RKO (cell line): ENCODE measurements around the gene GKAP1.
A peak's percentile ranks its signal among the peaks of the same experiment; 100 is the strongest.
"Not testable (repeated sequence)": the region's sequence is repeated elsewhere in the genome, so short reads cannot be mapped to it uniquely, and the experiment has no call there.

Experiments used
- DNase-seq: peaks from one replicate; pipeline ENCODE4 v3.0.0-alpha.2; 2016; ENCODE audit warnings: low spot score

Gene GKAP1

DNA sequence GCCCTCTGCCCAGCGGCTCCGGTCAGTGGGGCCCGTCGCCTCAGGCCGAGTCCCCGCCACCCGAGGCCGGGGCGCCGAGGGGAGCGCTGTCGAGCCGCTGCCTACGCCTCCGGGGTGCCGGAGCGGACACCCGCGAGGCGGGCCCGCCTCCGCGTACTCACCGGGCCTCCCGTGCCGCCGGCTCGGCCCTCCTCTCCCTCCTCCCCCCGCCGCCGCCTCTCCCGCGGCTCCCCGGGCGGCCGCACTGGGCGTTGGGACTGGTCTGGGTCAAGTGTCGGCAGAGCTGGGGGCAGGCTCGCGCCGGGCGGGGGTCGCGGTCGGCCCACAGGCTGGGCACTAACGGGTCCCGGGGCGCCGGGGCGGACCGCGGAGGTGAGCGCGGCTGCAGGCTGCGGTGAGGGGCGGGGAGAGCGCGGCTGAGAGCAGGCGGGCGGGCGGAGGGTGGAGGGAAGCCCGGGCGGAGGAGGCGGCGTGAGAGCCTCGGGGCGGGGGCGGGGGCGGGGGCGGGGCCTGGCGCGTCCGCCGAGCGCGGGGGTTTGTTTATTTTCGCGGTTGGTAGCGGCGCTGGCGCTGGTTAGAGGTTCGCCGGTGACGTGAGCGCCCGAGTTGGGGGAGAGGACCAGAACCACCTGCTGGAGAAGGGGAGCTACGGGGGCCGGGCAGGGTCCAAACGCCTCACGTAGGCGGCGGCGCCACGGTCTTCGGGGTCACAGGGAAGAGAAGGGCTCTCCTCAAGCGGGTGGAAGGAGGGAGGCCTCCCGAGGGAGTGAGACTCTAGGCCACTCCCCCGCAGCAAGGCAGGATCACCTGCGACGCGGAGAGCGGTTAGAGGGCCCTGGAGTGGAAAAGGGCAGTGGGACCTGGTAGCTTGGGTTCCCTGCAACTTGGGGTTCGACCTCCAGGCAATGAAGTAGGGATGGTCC, at the start of gene GKAP1:
Gene GKAP1 (minus strand): TSS at position 414 of the 923 bp plus-strand sequence. CDS start 11,252 bp downstream, outside the sequence.
- peak; percentile 69 for DNase-seq

DNA sequence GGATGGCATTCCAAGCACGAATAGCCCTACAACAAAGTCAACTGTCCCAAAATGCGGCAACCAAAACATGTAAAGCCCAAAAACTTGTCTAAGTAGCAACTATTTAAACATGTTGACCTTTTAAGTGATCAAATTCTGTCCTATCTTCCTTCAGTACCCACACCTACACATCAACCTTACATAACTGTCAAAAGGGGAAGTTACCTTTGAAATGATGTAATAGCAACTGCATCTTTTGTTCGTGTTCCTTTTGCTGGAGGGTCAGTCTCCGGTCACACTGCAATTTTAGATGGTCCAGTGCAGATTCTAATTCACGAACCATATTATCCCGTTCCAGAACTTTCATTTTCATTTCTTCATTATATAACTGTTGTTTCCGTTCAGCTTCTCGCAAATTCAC, 32.3 kb upstream of the GKAP1 start:
- not testable (repeated sequence) for DNase-seq

DNA sequence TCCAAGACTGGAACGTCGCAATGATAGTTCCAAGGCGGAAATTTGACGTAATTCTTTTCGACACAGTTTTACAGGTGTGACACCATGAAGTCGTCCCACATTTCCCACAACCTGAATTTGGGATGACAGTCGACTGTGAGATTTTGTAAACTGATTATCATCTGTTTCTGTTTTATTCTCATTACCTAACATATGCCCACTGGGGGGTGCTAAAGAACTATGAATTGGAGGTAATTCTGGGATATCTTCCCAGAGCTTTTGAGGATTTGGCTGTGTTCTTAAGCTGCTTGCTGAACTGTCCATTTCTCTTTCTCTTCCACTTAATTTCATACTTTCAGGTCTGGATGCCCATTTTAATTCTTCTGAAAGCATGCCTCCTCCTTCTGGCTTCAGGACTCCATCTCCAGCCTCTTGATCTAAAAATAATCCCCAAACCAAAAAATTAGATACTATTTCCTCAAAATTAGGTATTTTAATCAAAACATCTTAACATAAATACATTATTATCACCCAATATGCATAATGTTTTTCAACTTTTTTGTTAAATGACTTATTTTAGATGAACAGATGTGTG, 19.6 kb upstream of the GKAP1 start:
- DNase-seq: not testable (repeated sequence)

DNA sequence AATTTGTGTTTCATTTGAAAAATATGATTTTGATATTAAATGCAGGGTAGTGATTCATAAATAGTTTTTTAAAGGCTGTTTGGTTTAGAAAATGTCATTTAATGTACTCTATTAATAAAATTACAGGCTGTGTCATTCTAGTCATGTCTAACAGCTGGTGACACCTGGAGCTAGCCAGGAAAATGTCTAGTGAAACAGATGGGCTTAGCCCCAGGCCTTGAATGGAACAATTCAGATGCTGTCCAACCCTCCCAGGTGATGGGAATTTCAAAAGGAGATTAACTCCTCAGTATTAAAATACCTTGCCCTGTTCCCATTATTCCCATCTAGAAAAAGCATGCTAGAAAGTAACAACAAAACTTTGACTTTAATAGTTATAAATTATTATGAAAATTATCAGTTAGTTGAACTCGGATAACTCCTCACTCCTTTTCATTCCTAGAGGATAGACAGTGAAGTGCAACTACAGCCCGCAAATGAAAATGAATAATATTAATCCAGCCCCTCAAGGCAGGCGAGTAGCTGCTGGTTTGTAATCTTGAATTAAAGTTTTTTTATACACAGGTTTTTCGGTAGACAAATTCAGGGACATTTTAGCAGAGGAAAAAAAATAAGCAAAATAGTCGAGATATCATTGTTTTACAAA, 13.0 kb upstream of the GKAP1 start:
- not testable (repeated sequence) for DNase-seq

DNA sequence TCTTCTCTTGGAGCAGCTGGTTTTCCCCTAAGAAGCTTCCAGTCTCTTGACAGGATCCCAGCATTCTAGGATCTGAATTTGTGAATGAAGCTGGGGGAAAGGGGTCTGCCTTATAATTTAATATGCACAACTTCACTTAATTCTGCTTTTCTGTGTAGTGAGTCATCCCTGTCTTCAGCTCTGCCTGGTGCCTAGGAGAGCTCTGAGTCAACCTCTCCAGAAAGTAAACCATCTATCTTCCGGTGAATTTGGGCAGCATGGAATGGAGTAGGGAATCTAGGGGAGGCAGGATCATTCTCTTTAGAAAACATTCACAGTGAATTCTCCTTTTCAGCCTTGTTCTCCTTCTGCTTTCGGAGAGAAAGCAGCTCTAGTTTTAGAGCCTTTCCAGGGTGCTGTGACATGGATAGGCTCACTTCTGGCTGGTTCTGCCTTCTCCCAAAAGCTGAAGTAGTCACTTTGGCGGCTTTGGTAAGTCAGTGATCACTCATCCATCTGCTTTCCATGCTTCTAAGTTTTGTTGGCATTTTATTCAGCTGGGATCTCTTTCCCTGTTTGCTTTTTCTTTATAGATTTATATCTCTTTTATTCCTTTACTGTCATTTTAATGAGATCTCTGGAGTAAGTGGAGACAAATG, 7.5 kb upstream of the GKAP1 start:
- peak; percentile 66 for DNase-seq

DNA sequence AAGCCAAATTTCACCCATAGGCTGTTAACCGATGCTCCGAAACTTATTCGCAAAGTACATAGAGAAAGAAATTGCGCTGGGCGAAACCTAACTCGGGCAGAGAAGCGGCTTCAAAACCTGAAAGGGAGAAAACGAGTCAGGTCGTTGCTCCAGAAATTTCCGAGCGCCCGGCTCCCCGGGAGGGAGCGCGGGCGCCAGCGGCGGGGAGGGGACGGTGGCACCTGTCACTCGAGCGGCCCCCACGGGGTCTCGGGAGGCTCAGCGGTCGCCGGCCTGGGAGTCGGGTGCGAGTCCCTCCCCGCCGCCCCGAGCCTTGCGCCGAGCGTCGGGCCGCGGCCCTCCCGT, 586 bp downstream of the GKAP1 start:
- not testable (repeated sequence) for DNase-seq

DNA sequence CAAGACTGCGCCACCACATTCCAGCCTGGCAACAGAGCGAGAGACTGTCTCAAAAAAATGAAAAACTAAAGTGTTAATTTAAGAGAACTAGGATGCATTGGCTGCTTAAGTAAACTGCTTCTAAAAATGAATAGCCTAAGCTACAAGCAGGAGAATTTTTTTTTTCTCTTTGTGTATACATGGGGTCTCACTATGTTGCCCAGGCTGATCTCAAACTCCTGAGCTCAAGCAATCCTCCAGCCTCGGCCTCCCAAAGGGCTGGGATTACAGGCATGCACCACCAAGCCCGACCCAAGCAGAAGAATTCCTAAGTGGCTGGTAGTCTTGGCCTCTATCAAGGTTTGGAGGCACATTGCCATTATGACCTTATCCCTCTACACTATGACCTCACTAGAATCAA, 2.4 kb downstream of the GKAP1 start:
- not testable (repeated sequence) for DNase-seq

DNA sequence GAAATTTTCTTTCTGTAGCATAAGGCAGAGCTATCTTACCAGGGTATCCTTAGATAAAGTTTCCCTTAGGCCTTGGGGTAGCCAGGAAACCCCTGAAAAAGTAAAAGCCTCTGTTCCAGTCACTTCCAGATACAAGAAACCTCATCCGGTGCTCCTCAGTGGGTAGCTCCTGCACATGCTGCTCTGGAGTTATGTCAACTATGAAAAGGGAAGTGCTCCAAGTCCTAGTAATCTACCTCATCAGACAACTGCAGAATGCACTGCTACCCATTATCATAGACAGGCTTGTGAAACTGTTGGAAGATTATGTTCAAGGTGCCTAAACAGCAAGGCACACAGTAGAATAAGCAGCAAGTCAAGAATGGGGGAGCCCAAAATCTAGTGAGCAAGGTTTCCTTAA, 8.4 kb downstream of the GKAP1 start:
- not testable (repeated sequence) for DNase-seq

DNA sequence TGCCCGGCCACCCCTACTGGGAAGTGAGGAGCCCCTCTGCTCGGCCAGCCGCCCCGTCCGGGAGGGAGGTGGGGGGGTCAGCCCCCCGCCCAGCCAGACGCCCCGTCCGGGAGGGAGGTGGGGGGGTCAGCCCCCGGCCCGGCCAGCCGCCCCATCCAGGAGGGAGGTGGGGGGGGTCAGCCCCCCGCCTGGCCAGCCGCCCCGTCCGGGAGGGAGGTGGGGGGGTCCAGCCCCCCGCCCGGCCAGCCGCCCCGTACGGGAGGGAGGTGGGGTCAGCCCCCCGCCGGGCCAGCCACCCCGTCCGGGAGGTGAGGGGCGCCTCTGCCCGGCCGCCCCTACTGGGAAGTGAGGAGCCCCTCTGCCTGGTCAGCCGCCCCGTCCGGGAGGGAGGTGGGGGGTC, 13.1 kb downstream of the GKAP1 start:
- DNase-seq: not testable (repeated sequence)

DNA sequence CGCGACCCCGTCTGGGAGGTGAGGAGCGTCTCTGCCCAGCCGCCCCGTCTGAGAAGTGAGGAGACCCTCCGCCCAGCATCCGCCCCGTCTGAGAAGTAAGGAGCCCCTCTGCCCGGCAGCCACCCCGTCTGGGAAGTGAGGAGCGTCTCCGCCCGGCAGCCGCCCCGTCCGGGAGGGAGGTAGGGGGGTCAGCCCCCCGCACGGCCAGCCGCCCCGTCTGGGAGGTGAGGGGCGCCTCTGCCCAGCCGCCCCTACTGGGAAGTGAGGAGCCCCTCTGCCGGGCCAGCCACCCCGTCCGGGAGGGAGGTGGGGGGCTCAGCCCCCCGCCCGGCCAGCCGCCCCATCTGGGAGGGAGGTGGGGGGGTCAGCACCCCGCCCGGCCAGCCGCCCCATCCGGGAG, 13.6 kb downstream of the GKAP1 start:
- DNase-seq: not testable (repeated sequence)

DNA sequence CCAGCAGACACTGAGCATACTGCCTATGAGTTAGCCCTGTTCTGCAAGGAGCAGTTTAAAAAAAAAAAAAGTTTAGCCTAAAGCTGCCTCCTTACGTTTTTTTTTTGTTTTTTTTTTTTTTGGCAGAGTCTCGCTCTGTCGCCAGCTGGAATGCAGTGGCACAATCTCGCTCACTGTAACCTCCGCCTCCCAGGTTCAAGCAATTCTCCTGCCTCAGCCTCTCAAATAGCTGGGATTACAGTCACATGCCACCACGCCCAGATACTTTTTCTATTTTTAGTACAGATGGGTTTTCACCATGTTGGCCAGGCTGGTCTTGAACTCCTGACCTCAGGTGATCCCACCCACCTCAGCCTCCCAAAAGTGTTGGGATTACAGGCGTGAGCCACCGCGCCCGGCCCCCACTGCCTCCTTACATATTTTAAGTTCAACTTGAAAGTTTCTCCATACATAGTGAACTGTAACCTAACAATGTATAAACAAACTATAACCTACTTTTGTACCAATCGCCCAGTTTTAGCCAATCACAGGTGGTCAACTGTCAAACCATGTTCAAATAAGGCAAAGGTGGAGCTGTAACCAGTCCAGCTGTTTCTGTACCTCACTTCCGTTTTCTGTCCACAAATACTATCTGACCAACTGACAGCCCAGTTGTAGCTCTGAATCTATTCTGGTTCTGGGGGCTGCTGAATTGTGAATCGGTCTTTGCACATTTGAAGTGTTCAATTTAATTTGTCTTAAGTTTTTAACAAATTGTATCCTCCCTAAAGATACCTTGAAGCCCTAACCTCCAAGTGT, 17.1 kb downstream of the GKAP1 start:
- no peak for DNase-seq

DNA sequence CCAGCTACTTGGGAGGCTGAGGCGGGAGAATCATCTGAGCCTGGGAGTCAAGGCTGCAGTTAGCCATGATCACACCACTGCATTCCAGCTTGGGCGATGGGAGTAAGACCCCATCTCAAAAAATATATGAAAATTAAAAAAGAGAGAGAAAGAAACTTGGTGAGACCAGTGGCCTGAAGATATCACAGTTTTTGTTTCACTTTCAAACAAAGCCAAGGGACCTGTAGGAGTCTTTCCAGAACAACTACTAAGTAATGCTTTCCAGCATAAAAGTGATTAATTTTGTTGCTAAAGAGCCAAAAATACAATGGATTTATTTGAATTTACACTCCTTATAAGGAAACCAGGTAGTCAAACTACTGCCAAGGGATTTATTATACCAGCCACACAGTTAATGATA, 23.5 kb downstream of the GKAP1 start:
- DNase-seq: no peak

DNA sequence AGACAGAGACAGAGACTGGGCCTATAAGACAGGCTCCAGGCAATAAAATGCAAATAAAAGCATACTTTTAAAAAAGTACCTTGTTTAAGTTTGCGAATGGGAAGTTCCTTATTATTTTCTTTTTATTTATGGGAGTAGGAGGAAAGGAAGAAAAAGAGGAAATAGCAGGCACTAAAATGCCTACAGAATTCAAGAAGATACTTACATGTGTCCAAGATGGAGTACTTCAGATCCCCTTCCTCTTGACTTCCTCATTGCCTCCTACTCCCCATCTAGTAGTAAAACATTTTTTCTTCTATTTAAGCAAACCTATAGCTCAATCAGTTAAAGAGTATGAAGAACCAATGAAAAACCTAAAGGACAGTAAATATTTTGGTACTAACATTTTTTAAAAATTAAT, 24.8 kb downstream of the GKAP1 start:
- no peak for DNase-seq

DNA sequence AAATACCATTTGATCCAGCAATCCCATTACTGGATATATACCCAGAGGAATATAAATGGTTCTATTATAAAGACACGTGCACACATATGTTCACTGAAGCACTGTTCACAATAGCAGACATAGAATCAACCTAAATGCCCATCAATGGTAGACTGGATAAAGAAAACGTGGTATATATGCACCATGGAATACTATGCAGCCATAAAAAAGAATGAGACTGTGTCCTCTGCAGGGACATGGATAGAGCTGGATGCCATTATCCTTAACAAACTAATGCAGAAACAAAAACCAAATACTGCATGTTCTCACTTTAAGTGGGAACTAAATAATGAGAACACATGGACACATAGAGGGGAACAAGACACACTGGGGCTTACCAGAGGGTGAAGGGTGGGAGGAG, 39.4 kb downstream of the GKAP1 start:
- no peak for DNase-seq

DNA sequence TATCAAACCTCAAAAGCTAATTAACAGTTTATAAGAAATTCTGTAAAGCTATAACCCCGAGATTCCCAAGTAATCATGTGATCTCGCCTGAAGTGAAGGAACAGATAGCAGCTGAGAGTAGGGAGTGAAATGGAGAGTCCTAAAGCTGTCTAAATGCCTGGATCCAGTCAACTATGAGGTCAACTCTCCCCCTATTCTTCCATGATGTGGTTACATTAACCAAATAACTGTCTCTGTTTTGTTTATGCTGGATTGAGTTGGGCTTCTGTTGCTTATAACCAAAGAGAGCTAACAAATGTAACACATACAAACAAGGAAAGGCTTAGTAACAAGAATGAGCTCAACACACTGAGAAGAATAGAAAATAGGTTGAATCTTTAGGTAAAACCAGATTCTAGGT, 41.6 kb downstream of the GKAP1 start:
- DNase-seq: no peak

DNA sequence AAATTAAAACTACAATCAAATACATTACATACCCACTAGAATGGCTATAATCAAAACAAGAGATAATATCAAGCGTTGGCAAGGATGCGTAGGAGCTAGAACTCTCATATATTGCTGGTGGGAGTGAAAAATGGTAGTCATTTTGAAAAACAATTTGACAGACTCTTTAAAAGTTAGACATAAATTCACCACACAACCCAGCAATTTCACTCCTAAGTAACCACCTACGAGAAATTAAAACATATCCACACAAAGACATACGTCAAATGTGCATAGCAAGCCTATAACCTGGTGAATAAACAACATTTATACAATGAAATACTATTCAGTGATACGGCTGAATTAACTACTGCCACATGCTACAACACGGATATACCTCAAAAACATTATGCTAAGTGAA, 44.7 kb downstream of the GKAP1 start:
- no peak for DNase-seq

DNA sequence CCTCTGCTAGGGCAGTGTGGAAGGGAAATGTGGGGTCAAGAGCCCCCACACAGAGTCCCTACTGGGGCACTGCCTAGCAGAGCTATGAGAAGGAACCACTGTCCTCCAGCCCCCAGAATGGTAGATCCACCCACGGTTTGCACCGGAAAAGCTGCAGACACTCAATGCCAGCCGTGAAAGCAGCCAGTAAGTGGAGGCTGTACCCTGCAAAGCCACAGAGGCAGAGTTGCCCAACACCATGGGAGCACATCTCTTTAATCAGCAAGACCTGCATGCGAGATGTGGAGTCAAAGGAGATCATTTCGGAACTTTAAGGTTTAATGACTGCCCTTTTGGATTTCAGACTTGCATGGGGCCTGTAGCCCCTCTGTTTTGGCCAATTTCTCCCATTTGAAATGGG, 52.2 kb downstream of the GKAP1 start:
- DNase-seq: no peak

DNA sequence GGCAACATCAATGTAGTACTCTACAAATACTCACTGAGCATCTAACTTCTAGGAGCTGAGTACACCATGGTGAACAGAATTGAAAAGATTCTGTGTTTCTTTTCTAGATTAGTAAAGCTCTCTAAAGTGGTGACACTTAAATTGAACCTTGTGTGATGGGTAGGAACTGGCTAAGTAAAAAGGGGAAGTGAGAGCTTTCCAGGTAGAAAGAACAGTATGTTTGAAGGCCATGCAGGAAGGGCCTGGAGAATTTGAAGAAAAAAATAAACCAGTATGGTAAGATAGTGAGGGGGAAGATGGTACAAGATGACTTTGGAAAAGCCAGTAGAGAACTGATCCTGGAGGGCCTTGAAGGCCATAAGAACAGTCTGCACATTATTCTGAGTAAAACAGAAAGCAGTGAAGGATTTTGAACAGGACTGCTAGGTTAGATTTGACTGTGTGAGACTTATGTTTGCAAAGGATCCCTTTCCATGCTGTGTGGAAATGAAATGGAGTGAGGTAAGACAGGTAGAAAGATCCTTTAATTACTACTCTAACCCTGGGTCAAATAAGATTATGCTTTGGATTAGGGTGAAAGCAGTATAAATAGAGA, 63.1 kb downstream of the GKAP1 start:
- no peak for DNase-seq

DNA sequence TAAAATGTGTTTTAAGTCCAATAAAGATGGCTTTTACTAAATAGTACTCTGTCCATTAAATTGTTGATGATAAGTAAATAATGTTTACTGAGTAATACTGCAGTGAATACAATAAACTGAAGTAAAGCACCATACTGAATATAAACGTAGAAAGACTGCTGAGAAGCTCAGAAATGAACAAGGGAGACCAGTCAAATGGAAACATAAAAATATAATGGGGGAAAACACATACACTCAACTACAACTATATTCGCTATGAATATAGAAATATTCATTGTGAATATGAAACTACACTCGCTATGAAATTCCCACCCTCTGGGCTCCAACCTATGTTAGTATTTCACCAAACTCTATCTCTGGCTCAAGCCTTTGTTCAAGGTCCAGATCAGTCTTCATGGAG, 67.9 kb downstream of the GKAP1 start:
- no peak for DNase-seq

DNA sequence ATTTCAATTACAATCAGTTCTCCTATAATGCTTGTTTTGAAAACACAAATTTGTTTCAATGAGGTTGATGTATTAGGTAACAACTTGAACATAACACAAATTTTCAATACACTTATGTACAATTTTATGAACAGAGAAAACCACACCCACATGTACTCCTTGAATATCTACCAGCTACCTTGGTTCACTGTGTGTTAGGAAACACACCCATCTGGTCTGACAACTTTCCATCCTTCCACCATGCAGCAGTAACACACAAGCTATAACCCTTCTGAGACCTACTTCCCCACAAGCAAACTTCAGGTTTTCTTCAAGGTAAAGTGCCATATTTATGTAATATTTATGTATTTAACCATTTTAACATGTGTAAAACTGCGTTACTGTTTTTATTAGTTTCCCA, 73.4 kb downstream of the GKAP1 start:
- DNase-seq: no peak

DNA sequence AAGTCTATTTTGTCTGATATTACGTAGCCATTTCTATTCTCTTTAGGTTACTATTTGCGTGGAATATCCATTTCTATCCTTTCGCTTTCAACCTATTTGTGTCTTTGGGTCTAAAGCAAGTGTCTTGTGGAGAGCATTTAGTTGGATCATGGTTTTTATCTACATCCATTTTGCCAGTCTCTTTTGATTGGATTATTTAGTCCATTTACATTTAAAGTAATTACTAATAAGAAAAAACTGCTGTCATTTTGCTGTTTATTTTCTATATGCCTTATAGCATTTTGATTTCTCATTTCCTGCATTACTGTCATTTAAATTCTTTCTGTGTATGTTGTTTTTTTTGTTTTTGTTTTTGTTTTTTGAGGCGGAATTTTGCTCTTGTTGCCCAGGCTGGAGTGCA, 83.8 kb downstream of the GKAP1 start:
- no peak for DNase-seq
